ENCODE data around the gene CASP9. TPM values are rescaled to one million over a fixed set of nuclear protein-coding genes. Genes with fewer than 3 reads are reported as not detected.
A peak's percentile ranks its signal among the peaks of the same experiment; 100 is the strongest.

Gene CASP9
- total RNA-seq, 1 experiment from 2014 or later, result 13.5 TPM

DNA sequence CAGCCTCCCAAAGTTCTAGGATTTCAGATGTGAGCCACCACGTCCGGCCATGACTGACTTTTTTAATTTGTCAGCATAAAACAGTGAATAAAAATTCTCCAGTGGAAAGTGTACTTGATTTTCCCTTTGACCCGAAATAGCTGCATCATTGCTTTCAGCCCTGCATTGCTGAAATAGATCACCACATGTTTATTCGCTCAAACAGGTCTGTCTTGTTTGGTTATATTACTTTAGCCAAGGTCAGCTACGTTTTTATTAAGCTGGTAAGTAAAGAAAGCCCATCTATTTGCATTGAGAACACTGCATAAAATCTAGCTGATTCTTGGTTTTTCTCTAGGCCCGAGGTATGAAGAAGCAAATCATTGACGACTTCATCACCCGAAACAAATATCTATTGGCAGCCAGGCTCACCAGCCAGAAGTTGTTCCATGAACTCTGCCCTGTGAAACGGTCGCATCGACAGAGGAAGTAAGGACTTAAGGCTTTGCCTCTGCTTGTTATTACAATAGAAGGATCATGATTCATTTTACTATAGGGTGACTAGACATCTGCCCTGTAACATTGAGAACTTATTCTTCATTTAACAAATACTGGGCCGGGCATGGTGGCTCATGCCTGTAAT lies 35.3 kb upstream of the CASP9 start:
- TF ChIP-seq OVOL2 (CRISPR knock-in tag; IDR thresholded peaks at IDR 0.05; ENCODE audit: borderline replicate concordance), result no peak
- TF ChIP-seq ATF1 (CRISPR knock-in tag; IDR thresholded peaks at IDR 0.05), result no peak
- no peak for TF ChIP-seq NFATC4 (CRISPR knock-in tag; IDR thresholded peaks at IDR 0.05)
- no peak for TF ChIP-seq PRRX2 (CRISPR knock-in tag; IDR thresholded peaks at IDR 0.05)
- TF ChIP-seq ZNF121 (CRISPR knock-in tag; IDR thresholded peaks at IDR 0.05), result no peak
- no peak for TF ChIP-seq JUN (CRISPR knock-in tag; IDR thresholded peaks at IDR 0.05)
- TF ChIP-seq TEAD4 (CRISPR knock-in tag; IDR thresholded peaks at IDR 0.05), result no peak
- TF ChIP-seq CREM (CRISPR knock-in tag; IDR thresholded peaks at IDR 0.05), result no peak
- TF ChIP-seq ZNF317 (CRISPR knock-in tag; IDR thresholded peaks at IDR 0.05; ENCODE audit: borderline replicate concordance, low read depth), result no peak
- TF ChIP-seq, protein P1, sequence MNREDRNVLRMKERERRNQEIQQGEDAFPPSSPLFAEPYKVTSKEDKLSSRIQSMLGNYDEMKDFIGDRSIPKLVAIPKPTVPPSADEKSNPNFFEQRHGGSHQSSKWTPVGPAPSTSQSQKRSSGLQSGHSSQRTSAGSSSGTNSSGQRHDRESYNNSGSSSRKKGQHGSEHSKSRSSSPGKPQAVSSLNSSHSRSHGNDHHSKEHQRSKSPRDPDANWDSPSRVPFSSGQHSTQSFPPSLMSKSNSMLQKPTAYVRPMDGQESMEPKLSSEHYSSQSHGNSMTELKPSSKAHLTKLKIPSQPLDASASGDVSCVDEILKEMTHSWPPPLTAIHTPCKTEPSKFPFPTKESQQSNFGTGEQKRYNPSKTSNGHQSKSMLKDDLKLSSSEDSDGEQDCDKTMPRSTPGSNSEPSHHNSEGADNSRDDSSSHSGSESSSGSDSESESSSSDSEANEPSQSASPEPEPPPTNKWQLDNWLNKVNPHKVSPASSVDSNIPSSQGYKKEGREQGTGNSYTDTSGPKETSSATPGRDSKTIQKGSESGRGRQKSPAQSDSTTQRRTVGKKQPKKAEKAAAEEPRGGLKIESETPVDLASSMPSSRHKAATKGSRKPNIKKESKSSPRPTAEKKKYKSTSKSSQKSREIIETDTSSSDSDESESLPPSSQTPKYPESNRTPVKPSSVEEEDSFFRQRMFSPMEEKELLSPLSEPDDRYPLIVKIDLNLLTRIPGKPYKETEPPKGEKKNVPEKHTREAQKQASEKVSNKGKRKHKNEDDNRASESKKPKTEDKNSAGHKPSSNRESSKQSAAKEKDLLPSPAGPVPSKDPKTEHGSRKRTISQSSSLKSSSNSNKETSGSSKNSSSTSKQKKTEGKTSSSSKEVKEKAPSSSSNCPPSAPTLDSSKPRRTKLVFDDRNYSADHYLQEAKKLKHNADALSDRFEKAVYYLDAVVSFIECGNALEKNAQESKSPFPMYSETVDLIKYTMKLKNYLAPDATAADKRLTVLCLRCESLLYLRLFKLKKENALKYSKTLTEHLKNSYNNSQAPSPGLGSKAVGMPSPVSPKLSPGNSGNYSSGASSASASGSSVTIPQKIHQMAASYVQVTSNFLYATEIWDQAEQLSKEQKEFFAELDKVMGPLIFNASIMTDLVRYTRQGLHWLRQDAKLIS (CRISPR knock-in tag; IDR thresholded peaks at IDR 0.05; ENCODE audit: borderline replicate concordance), result no peak
- TF ChIP-seq GRHL2 (CRISPR knock-in tag; IDR thresholded peaks at IDR 0.05; ENCODE audit: insufficient replicate concordance, severe bottlenecking), result no peak
- TF ChIP-seq, protein P2, sequence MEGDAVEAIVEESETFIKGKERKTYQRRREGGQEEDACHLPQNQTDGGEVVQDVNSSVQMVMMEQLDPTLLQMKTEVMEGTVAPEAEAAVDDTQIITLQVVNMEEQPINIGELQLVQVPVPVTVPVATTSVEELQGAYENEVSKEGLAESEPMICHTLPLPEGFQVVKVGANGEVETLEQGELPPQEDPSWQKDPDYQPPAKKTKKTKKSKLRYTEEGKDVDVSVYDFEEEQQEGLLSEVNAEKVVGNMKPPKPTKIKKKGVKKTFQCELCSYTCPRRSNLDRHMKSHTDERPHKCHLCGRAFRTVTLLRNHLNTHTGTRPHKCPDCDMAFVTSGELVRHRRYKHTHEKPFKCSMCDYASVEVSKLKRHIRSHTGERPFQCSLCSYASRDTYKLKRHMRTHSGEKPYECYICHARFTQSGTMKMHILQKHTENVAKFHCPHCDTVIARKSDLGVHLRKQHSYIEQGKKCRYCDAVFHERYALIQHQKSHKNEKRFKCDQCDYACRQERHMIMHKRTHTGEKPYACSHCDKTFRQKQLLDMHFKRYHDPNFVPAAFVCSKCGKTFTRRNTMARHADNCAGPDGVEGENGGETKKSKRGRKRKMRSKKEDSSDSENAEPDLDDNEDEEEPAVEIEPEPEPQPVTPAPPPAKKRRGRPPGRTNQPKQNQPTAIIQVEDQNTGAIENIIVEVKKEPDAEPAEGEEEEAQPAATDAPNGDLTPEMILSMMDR (IDR thresholded peaks at IDR 0.05), result no peak
- TF ChIP-seq ZNF423 (CRISPR knock-in tag; IDR thresholded peaks at IDR 0.05), result no peak
- no peak for TF ChIP-seq SMAD3 (CRISPR knock-in tag; IDR thresholded peaks at IDR 0.05; ENCODE audit: borderline replicate concordance)
- no peak for TF ChIP-seq FOXJ3 (CRISPR knock-in tag; IDR thresholded peaks at IDR 0.05; ENCODE audit: borderline replicate concordance)
- TF ChIP-seq IRF2 (CRISPR knock-in tag; IDR thresholded peaks at IDR 0.05; ENCODE audit: borderline replicate concordance, low read depth), result no peak
- TF ChIP-seq HMGA2 (CRISPR knock-in tag; IDR thresholded peaks at IDR 0.05), result no peak
- TF ChIP-seq, protein P3, sequence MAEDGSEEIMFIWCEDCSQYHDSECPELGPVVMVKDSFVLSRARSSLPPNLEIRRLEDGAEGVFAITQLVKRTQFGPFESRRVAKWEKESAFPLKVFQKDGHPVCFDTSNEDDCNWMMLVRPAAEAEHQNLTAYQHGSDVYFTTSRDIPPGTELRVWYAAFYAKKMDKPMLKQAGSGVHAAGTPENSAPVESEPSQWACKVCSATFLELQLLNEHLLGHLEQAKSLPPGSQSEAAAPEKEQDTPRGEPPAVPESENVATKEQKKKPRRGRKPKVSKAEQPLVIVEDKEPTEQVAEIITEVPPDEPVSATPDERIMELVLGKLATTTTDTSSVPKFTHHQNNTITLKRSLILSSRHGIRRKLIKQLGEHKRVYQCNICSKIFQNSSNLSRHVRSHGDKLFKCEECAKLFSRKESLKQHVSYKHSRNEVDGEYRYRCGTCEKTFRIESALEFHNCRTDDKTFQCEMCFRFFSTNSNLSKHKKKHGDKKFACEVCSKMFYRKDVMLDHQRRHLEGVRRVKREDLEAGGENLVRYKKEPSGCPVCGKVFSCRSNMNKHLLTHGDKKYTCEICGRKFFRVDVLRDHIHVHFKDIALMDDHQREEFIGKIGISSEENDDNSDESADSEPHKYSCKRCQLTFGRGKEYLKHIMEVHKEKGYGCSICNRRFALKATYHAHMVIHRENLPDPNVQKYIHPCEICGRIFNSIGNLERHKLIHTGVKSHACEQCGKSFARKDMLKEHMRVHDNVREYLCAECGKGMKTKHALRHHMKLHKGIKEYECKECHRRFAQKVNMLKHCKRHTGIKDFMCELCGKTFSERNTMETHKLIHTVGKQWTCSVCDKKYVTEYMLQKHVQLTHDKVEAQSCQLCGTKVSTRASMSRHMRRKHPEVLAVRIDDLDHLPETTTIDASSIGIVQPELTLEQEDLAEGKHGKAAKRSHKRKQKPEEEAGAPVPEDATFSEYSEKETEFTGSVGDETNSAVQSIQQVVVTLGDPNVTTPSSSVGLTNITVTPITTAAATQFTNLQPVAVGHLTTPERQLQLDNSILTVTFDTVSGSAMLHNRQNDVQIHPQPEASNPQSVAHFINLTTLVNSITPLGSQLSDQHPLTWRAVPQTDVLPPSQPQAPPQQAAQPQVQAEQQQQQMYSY (CRISPR knock-in tag; IDR thresholded peaks at IDR 0.05), result no peak
- TF ChIP-seq, protein P4, sequence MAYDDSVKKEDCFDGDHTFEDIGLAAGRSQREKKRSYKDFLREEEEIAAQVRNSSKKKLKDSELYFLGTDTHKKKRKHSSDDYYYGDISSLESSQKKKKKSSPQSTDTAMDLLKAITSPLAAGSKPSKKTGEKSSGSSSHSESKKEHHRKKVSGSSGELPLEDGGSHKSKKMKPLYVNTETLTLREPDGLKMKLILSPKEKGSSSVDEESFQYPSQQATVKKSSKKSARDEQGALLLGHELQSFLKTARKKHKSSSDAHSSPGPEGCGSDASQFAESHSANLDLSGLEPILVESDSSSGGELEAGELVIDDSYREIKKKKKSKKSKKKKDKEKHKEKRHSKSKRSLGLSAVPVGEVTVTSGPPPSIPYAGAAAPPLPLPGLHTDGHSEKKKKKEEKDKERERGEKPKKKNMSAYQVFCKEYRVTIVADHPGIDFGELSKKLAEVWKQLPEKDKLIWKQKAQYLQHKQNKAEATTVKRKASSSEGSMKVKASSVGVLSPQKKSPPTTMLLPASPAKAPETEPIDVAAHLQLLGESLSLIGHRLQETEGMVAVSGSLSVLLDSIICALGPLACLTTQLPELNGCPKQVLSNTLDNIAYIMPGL (CRISPR knock-in tag; IDR thresholded peaks at IDR 0.05), result no peak
- TF ChIP-seq, protein P5, sequence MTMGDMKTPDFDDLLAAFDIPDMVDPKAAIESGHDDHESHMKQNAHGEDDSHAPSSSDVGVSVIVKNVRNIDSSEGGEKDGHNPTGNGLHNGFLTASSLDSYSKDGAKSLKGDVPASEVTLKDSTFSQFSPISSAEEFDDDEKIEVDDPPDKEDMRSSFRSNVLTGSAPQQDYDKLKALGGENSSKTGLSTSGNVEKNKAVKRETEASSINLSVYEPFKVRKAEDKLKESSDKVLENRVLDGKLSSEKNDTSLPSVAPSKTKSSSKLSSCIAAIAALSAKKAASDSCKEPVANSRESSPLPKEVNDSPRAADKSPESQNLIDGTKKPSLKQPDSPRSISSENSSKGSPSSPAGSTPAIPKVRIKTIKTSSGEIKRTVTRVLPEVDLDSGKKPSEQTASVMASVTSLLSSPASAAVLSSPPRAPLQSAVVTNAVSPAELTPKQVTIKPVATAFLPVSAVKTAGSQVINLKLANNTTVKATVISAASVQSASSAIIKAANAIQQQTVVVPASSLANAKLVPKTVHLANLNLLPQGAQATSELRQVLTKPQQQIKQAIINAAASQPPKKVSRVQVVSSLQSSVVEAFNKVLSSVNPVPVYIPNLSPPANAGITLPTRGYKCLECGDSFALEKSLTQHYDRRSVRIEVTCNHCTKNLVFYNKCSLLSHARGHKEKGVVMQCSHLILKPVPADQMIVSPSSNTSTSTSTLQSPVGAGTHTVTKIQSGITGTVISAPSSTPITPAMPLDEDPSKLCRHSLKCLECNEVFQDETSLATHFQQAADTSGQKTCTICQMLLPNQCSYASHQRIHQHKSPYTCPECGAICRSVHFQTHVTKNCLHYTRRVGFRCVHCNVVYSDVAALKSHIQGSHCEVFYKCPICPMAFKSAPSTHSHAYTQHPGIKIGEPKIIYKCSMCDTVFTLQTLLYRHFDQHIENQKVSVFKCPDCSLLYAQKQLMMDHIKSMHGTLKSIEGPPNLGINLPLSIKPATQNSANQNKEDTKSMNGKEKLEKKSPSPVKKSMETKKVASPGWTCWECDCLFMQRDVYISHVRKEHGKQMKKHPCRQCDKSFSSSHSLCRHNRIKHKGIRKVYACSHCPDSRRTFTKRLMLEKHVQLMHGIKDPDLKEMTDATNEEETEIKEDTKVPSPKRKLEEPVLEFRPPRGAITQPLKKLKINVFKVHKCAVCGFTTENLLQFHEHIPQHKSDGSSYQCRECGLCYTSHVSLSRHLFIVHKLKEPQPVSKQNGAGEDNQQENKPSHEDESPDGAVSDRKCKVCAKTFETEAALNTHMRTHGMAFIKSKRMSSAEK (CRISPR knock-in tag; IDR thresholded peaks at IDR 0.05; ENCODE audit: borderline replicate concordance), result no peak
- ATAC-seq (no peak), DNase-seq (ENCODE audit: low spot score) (no peak)
- Mint-ChIP-seq H3K27me3 (ENCODE audit: low read depth) (no peaks in the 10 kb centered on the region), H3K4me3 (no peak overlapping the region), H3K27ac (peak overlapping the region; percentile 12; the same call in 1 of the 2 replicates), H3K9me3 (no peaks in the 10 kb centered on the region), H3K4me1 (no peaks in the 10 kb centered on the region), H3K36me3 (peaks cover 30% of the 10 kb centered on the region)
- CTCF ChIA-PET, result interaction anchor here (0.7 kb wide), 1 partner anchor 8 kb away, joined by 3 read pairs; no protein-coding TSS in a partner anchor
- POLR2A ChIA-PET, result no interaction called here
